ENCODE measurements around the gene OGFR. TPM values are rescaled to one million over a fixed set of nuclear protein-coding genes. Genes with fewer than 3 reads are reported as not detected.

Gene OGFR
- total RNA-seq, 1 donor from 2014 or later = 42.0 TPM

DNA sequence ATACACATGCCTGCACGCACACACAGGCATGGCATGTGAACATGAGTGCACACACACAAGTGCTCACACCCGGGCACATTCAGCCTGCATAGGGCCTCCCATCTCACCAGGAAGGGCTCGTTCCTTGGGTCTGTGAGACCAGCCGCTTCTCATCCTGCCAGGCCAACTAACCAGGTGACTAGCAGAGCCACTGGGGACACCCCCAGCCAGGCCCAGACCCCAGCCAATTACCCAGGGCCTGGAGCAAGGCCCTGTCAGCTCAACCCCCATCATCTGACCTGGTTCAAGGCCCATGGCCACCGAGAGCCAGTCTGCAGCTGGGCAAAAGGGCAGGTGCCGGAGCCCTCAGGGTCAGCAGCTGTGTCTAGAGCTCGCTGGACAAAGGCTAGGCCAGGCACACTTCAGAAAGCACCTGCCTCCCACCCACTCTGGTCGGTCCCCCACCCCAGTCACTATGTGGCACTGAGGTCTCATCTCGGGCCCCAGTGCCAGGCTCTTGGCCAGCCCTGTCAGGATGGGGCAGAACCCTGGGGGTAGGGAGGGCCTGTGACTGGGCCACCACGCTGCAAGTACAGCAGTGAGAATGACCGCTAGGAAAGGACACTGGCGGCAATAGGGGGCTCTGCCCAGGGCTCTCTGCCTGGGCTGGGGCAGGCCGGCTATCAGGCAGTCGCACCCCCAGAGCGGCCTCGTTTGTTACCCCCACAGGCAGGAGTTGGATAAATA, 35.1 kb upstream of the OGFR start:
- no peak for DNase-seq (ENCODE audit: low spot score)

- no peak for DNase-seq (ENCODE audit: low spot score)
Measured at GRCh38 chr20:62770111-62770910, 34.3 kb upstream of the OGFR start.

GRCh38 chr20:62770916-62771315, 33.7 kb upstream of the OGFR start:
- DNase-seq (ENCODE audit: low spot score) = no peak

DNA sequence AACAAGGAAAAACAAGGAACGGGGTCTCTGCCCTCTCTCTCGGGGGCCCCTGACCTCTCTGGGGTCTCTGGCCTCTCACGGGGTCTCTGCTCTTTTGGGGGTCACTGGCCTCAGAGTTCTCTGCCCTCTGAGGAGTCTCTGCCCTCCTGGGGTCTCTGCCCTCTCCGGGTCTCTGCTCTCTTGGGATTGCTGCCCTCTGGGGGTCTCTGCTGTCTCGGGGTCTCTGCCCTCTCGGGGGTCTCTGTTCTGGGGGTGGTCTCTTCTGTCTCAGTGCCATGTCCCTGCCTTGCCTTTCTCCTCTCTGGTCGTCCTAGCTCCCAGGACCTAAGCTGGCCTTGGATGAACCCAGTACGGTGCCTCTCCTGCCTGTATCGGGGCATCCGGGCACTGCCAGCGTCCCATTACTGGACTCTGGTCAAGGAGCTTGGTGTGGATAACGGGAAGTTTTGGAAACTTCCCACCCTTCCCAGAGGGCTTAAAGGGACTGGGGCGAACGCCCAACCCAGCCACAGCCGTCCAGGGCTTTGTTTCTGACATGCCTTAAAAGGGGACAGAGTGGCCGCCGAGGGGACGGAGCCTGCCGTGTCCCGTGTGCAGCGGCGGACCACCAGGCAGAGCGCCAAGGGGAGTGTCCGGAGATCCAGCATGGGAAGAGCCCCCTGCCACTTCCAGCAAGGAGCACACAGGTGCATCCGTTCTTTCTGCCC, 33.1 kb upstream of the OGFR start:
- no peak for DNase-seq (ENCODE audit: low spot score)

- DNase-seq (ENCODE audit: low spot score) = no peak
Measured at GRCh38 chr20:62772103-62772611, 32.5 kb upstream of the OGFR start.

GRCh38 chr20:62772619-62772989, 32.0 kb upstream of the OGFR start:
- DNase-seq (ENCODE audit: low spot score) = no peak

- DNase-seq (ENCODE audit: low spot score) = no peak
Measured at GRCh38 chr20:62772990-62773844, 31.4 kb upstream of the OGFR start.

- DNase-seq (ENCODE audit: low spot score) = no peak
Measured at GRCh38 chr20:62773845-62774714, 30.6 kb upstream of the OGFR start.

DNA sequence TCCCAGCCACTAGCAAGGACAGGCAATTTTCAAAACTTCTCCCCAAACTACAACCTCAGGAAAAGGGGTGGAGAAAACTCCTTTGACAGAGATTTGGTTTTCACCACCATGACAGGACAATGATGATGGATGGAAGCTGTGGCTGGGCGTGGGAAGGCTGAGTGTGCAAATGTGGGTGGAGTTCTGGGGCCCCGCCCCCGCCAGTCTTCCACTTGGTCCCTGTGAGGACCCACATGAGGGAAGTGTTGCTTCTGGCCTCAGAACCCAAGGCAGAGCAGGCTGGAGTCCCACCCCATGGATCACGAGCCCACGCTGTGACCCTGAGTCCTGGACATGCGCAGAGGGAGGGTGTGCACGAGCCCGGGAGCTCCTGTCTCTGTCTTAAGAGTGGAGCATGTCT, 29.9 kb upstream of the OGFR start:
- no peak for DNase-seq (ENCODE audit: low spot score)

DNA sequence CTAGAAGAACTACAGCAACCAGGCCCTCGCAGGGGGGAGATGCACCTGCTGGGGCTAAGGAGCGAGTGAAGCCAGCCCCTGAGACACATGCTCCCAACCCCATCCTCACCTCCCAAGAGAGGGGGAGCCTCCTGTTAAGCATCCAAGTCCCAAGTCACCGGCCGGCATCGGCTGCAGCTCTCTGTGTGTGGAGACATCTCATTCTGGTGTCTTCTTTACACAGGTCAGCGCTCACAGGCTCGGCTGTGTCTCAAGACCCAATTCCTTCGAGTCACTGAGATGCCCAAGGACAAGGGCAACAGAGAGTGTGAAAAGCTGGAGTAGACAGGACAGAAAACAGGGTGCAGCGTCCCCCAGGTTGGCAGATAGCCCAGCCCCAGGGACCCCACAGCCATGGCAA, 29.4 kb upstream of the OGFR start:
- no peak for DNase-seq (ENCODE audit: low spot score)

DNA sequence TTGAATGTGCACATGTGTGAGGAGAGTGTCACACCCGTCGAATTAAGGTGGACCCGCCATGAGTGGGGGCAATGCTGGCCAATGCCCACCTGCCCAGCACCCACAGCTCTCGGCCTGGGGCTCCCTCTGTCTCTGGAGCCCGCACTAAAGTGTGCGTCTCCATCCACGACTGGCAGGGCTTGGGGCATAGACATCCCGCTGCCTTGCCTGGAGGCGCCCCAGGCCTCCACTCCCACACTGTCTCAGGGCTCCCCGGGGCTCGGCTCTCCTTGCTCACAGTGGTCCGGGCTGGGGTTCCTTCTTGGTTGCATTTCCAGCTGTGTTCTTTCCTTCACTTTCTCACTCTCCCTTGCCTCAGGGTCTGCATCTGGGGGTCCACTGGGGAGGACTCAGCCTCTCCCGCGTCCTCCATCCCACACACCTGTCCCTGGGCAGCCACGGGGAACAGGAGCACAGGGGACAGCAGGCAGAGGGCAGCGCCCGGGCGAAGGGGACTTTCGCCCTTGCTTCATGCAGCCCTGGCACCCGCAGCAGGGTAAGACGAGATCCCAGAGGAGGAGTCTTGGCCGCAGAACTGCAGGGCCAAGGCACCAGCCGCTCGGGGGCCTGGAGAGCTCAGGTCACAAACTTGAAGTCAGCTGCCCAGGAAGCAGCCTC, 28.5 kb upstream of the OGFR start:
- DNase-seq (ENCODE audit: low spot score) = no peak

DNA sequence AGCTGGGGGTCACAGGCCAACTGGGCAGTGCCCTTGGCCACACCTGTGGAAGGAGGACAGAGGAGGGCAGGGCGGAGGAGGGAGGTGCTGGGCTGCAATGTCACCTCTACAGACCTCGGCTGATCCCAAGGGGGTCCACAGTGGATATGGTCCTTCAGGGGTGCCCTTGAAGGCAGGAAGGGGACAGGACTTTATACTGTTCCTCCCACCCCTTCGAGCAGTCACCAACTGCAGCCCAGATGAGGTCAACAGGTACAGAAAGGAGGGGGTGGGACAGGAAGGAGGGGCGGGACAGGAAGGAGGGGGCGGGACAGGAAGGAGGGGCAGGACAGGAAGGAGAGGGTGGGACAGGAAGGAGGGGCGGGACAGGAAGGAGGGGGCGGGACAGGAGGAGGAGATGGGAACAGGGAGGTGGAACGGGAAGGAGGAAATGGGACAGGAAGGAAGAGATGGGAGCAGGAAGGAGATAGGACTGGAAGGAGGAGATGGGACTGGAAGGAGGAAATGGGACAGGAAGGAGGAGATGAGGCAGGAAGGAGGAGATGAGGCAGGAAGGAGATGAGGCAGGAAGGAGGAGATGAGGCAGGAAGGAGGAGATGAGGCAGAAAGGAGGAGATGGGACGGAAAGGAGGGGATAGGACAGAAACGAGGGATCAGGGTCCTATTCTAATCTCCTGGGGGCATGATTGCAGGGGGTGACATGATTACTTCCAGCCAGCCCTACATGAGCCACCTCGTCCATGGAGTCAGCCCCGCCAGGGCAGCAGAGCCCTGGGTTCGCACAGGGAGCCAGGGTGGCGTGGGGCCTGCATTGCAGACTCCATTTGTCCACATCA, 27.7 kb upstream of the OGFR start:
- no peak for DNase-seq (ENCODE audit: low spot score)

DNA sequence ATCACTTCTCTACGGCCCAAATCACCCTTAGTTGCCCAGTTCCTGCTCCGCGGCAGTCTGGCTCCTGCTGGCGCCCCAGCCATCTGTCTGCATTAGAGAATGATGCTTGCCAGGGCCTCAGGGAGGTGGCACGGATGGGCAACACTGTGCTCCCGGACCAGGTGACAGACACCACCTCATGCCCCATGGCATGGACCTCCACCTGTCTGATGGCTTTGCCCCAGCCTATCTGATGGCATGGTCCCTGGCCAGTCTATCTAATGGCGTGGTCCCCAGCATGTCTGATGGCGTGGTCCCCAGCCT, 27.2 kb upstream of the OGFR start:
- DNase-seq (ENCODE audit: low spot score) = no peak

- no peak for DNase-seq (ENCODE audit: low spot score)
Measured at GRCh38 chr20:62778058-62778457, 26.6 kb upstream of the OGFR start.

DNA sequence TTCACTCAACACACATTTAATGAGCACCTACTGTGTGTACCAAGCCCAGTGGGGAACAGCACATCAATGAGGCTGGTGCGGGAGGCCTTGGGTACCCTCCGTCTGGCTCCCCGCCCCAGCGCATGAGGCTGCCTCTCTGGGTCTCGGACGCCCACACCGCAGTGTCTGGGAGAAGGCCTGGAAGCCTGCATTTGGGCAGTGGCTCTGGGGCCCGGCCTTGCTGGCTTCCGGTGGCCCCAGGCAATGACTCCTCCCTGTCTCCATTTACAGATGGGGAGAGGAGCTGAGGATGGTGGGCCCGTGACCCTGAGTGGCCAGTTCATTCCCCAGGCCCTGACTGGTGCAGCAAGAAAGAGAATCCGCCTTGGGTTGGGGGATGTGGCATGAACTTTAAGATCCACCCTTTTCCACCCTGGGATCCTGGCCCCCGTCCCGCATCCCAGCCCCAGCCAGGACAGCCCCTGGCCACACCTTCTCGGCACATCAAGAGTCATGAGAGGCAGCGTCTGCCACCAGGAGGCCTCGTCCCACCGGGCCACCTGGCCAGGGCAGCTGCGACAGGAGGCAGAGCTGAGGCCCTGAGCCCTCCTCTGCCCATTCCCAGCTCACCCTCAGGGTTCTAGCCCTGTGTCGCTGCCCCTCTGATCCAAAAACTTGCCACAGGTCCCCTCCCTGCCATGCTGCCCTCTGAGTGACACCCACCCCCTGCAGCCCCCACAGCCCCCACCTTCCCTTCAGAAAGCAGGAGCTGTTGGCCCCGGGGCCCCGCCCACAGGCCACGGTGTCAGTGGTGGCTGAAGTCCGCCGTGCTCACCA, 25.8 kb upstream of the OGFR start:
- no peak for DNase-seq (ENCODE audit: low spot score)

- DNase-seq (ENCODE audit: low spot score) = no peak
Measured at GRCh38 chr20:62779417-62779685, 25.3 kb upstream of the OGFR start.

GRCh38 chr20:62780204-62780603, 24.4 kb upstream of the OGFR start:
- DNase-seq (ENCODE audit: low spot score) = no peak

DNA sequence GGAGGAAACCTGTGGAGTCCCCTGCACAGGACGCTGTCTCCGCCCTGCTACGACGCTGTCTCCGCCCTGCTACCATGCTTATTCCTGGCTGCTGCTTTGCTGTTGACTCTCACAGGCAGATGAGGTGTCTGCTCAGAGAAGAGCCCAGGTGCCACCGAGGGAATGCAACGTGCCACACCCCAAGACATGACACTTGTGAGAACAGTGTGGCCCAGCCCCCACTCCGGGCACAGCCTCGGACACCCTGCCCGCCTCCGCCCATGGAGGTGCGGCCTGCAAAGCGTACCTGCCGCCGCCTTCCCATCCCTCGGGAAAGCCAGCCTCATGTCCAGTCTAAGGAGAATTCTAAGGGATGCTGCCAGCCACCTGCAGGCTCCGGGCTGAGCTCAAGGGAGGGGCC, 23.9 kb upstream of the OGFR start:
- no peak for DNase-seq (ENCODE audit: low spot score)

All from ureter (tissue), 1 donor.